ENCODE results near the gene MAMDC2.

DNA sequence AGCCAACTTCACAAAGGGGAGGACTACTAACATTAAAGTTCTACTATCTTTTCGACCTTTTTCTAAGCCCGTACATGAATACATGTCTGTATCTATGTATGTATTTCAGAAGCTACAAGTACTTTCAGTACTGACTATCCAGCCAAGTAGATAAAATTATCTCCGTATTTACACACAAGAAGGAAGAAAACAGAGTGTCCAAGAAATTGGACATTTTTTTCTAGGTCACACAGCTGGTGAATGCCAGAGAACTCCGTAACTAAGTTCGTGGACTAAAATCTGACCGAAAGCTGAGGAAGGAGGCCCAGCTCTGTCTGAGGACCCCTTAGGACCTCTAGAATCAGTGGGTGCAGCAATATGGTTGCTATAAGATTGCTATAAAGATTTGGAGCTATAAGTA is 83.4 kb downstream of the MAMDC2 start:
- TF ChIP-seq, protein P1, sequence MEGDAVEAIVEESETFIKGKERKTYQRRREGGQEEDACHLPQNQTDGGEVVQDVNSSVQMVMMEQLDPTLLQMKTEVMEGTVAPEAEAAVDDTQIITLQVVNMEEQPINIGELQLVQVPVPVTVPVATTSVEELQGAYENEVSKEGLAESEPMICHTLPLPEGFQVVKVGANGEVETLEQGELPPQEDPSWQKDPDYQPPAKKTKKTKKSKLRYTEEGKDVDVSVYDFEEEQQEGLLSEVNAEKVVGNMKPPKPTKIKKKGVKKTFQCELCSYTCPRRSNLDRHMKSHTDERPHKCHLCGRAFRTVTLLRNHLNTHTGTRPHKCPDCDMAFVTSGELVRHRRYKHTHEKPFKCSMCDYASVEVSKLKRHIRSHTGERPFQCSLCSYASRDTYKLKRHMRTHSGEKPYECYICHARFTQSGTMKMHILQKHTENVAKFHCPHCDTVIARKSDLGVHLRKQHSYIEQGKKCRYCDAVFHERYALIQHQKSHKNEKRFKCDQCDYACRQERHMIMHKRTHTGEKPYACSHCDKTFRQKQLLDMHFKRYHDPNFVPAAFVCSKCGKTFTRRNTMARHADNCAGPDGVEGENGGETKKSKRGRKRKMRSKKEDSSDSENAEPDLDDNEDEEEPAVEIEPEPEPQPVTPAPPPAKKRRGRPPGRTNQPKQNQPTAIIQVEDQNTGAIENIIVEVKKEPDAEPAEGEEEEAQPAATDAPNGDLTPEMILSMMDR (IDR thresholded peaks at IDR 0.05; ENCODE audit: low read depth, low read length), result no peak
- TF ChIP-seq POLR2A (IDR thresholded peaks at IDR 0.05; ENCODE audit: extremely low read depth, insufficient read length), result no peak

Data from NB4 (cell line).